HepG2 (cell line): ENCODE results near the gene NABP2. TPM values are rescaled to one million over a fixed set of nuclear protein-coding genes. Genes with fewer than 3 reads are reported as not detected.

Experiments used
- ATAC-seq: fragments of 200-7000 bp; cut with Tn5 transposase; 3 replicates; pipeline ENCODE4 v1.9.1; 2020; ENCODE audit warnings: mild to moderate bottlenecking, moderate library complexity
- Bru-seq: library from RNA; stranded (reverse); fragments of 400-500 nt; gene quantifications from one replicate; lab custom pipeline; 2021; lab: Mats Ljungman, UMichigan
- BruChase-seq, 2 experiments: library from RNA; stranded (reverse); fragments of 400-500 nt; gene quantifications; one replicate each; lab custom pipeline; 2021; lab: Mats Ljungman, UMichigan
- BruUV-seq: library from RNA; stranded (reverse); fragments of 400-500 nt; replicated peaks from 2 replicates; lab custom pipeline; 2021; lab: Mats Ljungman, UMichigan
- CTCF ChIA-PET: fragments of 300-600 bp; formaldehyde crosslinking; extraction: SDS; loops from one replicate; lab custom pipeline; 2021; ENCODE audit warnings: low total read pairs, inconsistent platforms, low intra/inter-chr PET ratio; lab: Yijun Ruan, JAX
- POLR2A ChIA-PET: fragments of 350-600 bp; sonication (Branson Sonifier 250); formaldehyde crosslinking; loops from one replicate; lab custom pipeline; 2020; ENCODE audit warnings: antibody characterized with exemption, inconsistent platforms; lab: Yijun Ruan, JAX
- DNase-seq: peaks from one replicate; pipeline ENCODE4 v3.0.0-alpha.2; 2015; ENCODE audit warnings: low spot score
- FAIRE-seq: peaks from 3 replicates; lab custom pipeline; 2011; peaks lifted over from hg19 to GRCh38; lab: Jason Lieb, UNC
- H2AFZ ChIP-seq: one replicate; pipeline ENCODE4 v1.6.1; 2011; ENCODE audit warnings: low read length, inconsistent platforms
- H3K27ac ChIP-seq: fragments of 300-600 bp; 3 replicates; pipeline ENCODE4 v1.8.0; 2011; ENCODE audit warnings: mixed run types, mild to moderate bottlenecking, mixed read lengths, low read length, inconsistent platforms; ENCODE audit not compliant: insufficient read depth; ENCODE audit errors: extremely low read length
- H3K27me3 ChIP-seq, 2 experiments: fragments of 200-600 bp in 1 of 2; 2 replicates in 1 of 2; 3 replicates in 1 of 2; pipeline versions ENCODE4 v1.6.0 to v1.8.0; 2011; ENCODE audit warnings: low read length in 2 of 2, mild to moderate bottlenecking in 2 of 2, moderate library complexity in 2 of 2, inconsistent platforms in 1 of 2; ENCODE audit not compliant: insufficient read depth in 2 of 2, control insufficient read depth in 1 of 2
- H3K36me3 ChIP-seq, 2 experiments: fragments of 200-600 bp in 1 of 2; replicated peaks in 1 of 2; 2 replicates in 1 of 2; 3 replicates in 1 of 2; pipeline versions ENCODE4 v1.5.1 to v1.8.0; 2011; ENCODE audit warnings: low read length in 2 of 2, inconsistent platforms in 1 of 2; ENCODE audit not compliant: insufficient read depth in 2 of 2, control insufficient read depth in 1 of 2
- H3K4me1 ChIP-seq: 2 replicates; pipeline ENCODE4 v1.5.1; 2012; ENCODE audit warnings: low read length, inconsistent platforms; ENCODE audit not compliant: insufficient read depth
- H3K4me2 ChIP-seq: 2 replicates; pipeline ENCODE4 v1.6.0; 2011; ENCODE audit warnings: low read depth, low read length, inconsistent platforms
- H3K4me3 ChIP-seq, 3 experiments: fragments of 200-600 bp in 1 of 3; sonication (generic), shearing (Covaris generic) in 1 of 3; replicated peaks in 1 of 3; 2 replicates each; pipeline ENCODE4 v1.5.1; 2011 to 2016; ENCODE audit warnings: low read length in 3 of 3, inconsistent platforms in 2 of 3, low read depth in 2 of 3, mild to moderate bottlenecking in 2 of 3, control low read depth in 1 of 3, mixed read lengths in 1 of 3; ENCODE audit not compliant: insufficient read depth in 1 of 3
- H3K79me2 ChIP-seq: one replicate; pipeline ENCODE4 v1.6.1; 2011; ENCODE audit warnings: low read length, inconsistent platforms; ENCODE audit not compliant: insufficient read depth
- H3K9ac ChIP-seq: 2 replicates; pipeline ENCODE4 v1.6.0; 2011; ENCODE audit warnings: mild to moderate bottlenecking, low read depth, low read length, inconsistent platforms; ENCODE audit not compliant: insufficient read depth
- H3K9me3 ChIP-seq: 2 replicates; pipeline ENCODE4 v1.5.1; 2012; ENCODE audit warnings: mild to moderate bottlenecking, low read length
- H4K20me1 ChIP-seq: 2 replicates; pipeline ENCODE4 v1.6.0; 2011; ENCODE audit warnings: inconsistent platforms, mild to moderate bottlenecking, low read length, moderate library complexity; ENCODE audit not compliant: insufficient read depth
- CEBPB ChIP-seq: IDR thresholded peaks from 2 replicates; pipeline ENCODE4 v1.6.1; 2011; ENCODE audit warnings: low read depth, low read length, improper control_type of control experiment, borderline replicate concordance
- RXRB ChIP-seq: IDR thresholded peaks from 2 replicates; pipeline ENCODE4 v1.6.1; 2016; ENCODE audit warnings: borderline replicate concordance, missing genetic modification reagents, missing compliant biosample characterization
- SMARCC2 ChIP-seq: fragments of 450-650 bp; IDR thresholded peaks from 2 replicates; pipeline ENCODE4 v1.6.1; 2017; ENCODE audit warnings: antibody characterized with exemption, mild to moderate bottlenecking
- TRAFD1 ChIP-seq: sonication (generic); formaldehyde crosslinking; IDR thresholded peaks from 2 replicates; pipeline ENCODE4 v1.5.1; 2020; ENCODE audit warnings: missing genetic modification reagents, mild to moderate bottlenecking, borderline replicate concordance
- ZIK1 ChIP-seq: sonication (generic); formaldehyde crosslinking; IDR thresholded peaks from 2 replicates; pipeline ENCODE4 v1.5.0; 2020; ENCODE audit warnings: mild to moderate bottlenecking, low read depth, missing genetic modification reagents, borderline replicate concordance
- ZMAT3 ChIP-seq: sonication (generic); formaldehyde crosslinking; conservative IDR thresholded peaks from 2 replicates; pipeline ENCODE4 v1.7.0; 2021; ENCODE audit warnings: missing genetic modification reagents
- ZNF296 ChIP-seq: sonication (generic); formaldehyde crosslinking; conservative IDR thresholded peaks from 2 replicates; pipeline ENCODE4 v1.5.0; 2020; ENCODE audit warnings: mild to moderate bottlenecking, missing genetic modification reagents
- WGBS: methylation state at CpG from one replicate; pipeline ENCODE4 v1.1.6; 2017; ENCODE audit warnings: low lambda C conversion rate; 5-methylcytosine and 5-hydroxymethylcytosine counted together
- in situ Hi-C: cut with HindIII; loops from 2 replicates; pipeline ENCODE4 v1.10.0; 2017; ENCODE audit warnings: low pct_unique_long_range_greater_than_20kb; ENCODE audit not compliant: extremely low pct_ligation_motif_present
- intact Hi-C: fragments of 100-400 bp; cut with micrococcal nuclease; formaldehyde crosslinking; loops from one replicate; pipeline ENCODE4 v1.10.0; 2022; ENCODE audit not compliant: unreplicated experiment
- long read RNA-seq, 2 experiments: library from RNA in 1 of 2; library from polyadenylated mRNA in 1 of 2; stranded (forward) in 1 of 2; unstranded in 1 of 2; transcript quantifications; one replicate each; pipeline ENCODE4 v2.0.0, GENCODE V29; 2019 to 2022
- polyA minus RNA-seq, 3 experiments: library from RNA; depleted of rRNA, polyadenylated mRNA; stranded (reverse); fragments of >200 nt; gene quantifications; 2 replicates each; pipeline ENCODE4 v1.2.3, GENCODE V29; 2011; ENCODE audit warnings: low replicate concordance in 1 of 3
- polyA plus RNA-seq, 8 experiments: library from polyadenylated mRNA; depleted of rRNA in 3 of 8; stranded (reverse) in 7 of 8; unstranded in 1 of 8; fragments of >200 nt; fragmentation: Illumina TruSeq in 4 of 8; extraction: Trizol in 4 of 8; gene quantifications; 2 replicates each; pipeline versions ENCODE4 v1.2.1 to v1.2.3, GENCODE V29; 2011 to 2016; ENCODE audit warnings: low read depth in 4 of 8, missing spikeins in 1 of 8, mixed read lengths in 1 of 8; ENCODE audit not compliant: insufficient read depth in 1 of 8
- total RNA-seq, 5 experiments: library from RNA; depleted of rRNA; stranded (reverse); fragments of >200 nt; fragmentation: Illumina TruSeq; extraction: Trizol; gene quantifications; 2 replicates each; pipeline ENCODE4 v1.2.3, GENCODE V29; 2016; ENCODE audit warnings: low read depth in 1 of 5
- TF ChIP-seq, protein P1 (sequence below): sonication (generic); formaldehyde crosslinking; conservative IDR thresholded peaks from 2 replicates; pipeline ENCODE4 v1.8.0; 2022; ENCODE audit warnings: mild to moderate bottlenecking, moderate library complexity, missing genetic modification reagents
- TF ChIP-seq, protein P2 (sequence below): sonication (generic); formaldehyde crosslinking; IDR thresholded peaks from 2 replicates; pipeline ENCODE4 v1.4.0; 2020; ENCODE audit warnings: missing genetic modification reagents

Gene NABP2
- total RNA-seq (2016; rRNA removed; fragmentation: Illumina TruSeq; extraction: Trizol), result 31.2 and 33.2 TPM in 2 replicates
- 85.1 and 99.3 TPM in 2 replicates for total RNA-seq (2016; cell fraction: cytosol; rRNA removed; fragmentation: Illumina TruSeq; extraction: Trizol; ENCODE audit: low read depth)
- total RNA-seq (2016; cell fraction: insoluble cytoplasmic fraction; rRNA removed; fragmentation: Illumina TruSeq; extraction: Trizol), result 29.7 and 31.9 TPM in 2 replicates
- total RNA-seq (2016; cell fraction: membrane; rRNA removed; fragmentation: Illumina TruSeq; extraction: Trizol), result 92.8 and 102 TPM in 2 replicates
- 8.5 and 12.0 TPM in 2 replicates for total RNA-seq (2016; cell fraction: nucleus; rRNA removed; fragmentation: Illumina TruSeq; extraction: Trizol)
- 27.9 and 35.5 TPM in 2 replicates for polyA plus RNA-seq (2011; rRNA removed)
- polyA plus RNA-seq (2011; cell fraction: cytosol; rRNA removed), result 32.7 and 35.7 TPM in 2 replicates
- polyA plus RNA-seq (2011; cell fraction: nucleus; rRNA removed), result 6.2 and 9.4 TPM in 2 replicates
- 17.5 and 19.8 TPM in 2 replicates for polyA plus RNA-seq (2012)
- 123 and 144 TPM in 2 replicates for polyA plus RNA-seq (2016; cell fraction: cytosol; fragmentation: Illumina TruSeq; extraction: Trizol; ENCODE audit: low read depth)
- polyA plus RNA-seq (2016; cell fraction: insoluble cytoplasmic fraction; fragmentation: Illumina TruSeq; extraction: Trizol; ENCODE audit: low read depth), result 34.0 and 41.8 TPM in 2 replicates
- polyA plus RNA-seq (2016; cell fraction: membrane; fragmentation: Illumina TruSeq; extraction: Trizol; ENCODE audit: low read depth), result 103 and 111 TPM in 2 replicates
- 23.6 and 24.1 TPM in 2 replicates for polyA plus RNA-seq (2016; cell fraction: nucleus; fragmentation: Illumina TruSeq; extraction: Trizol; ENCODE audit: insufficient read depth, low read depth)
- 19.6 and 64.2 TPM in 2 replicates for polyA minus RNA-seq (2011; rRNA and poly(A)+ RNA removed; ENCODE audit: low replicate concordance)
- polyA minus RNA-seq (2011; cell fraction: cytosol; rRNA and poly(A)+ RNA removed), result 9.3 TPM in 2 replicates
- 2.7 and 3.7 TPM in 2 replicates for polyA minus RNA-seq (2011; cell fraction: nucleus; rRNA and poly(A)+ RNA removed)
- percentile 55 among the genes with signal in this experiment for Bru-seq, nascent RNA
- percentile 68 among the genes with signal in this experiment for BruChase-seq, experiment 1, labeled RNA remaining after a 6-hour chase
- percentile 60 among the genes with signal in this experiment for BruChase-seq, experiment 2, labeled RNA remaining after a 2-hour chase
- long read RNA-seq, experiment 1, transcript NABP2-201 (7 exons, 1,417 nt), result major isoform, 17 of 32 reads
- long read RNA-seq, experiment 1, transcript NABP2-203 (6 exons, 1,775 nt), result minor isoform, 5 of 32 reads
- long read RNA-seq, experiment 1, transcript NABP2-204 (7 exons, 663 nt), result minor isoform, 5 of 32 reads
- long read RNA-seq, experiment 1, partial matches to known transcripts, result 2 of 32 reads
- long read RNA-seq, experiment 1, other reads (novel, unspliced or antisense), result 2 of 32 reads
- long read RNA-seq, experiment 2, transcript NABP2-201 (7 exons, 1,417 nt), result major isoform, 32 of 83 reads
- long read RNA-seq, experiment 2, transcript NABP2-203 (6 exons, 1,775 nt), result minor isoform, 28 of 83 reads
- long read RNA-seq, experiment 2, partial matches to known transcripts, result 12 of 83 reads
- long read RNA-seq, experiment 2, other reads (novel, unspliced or antisense), result 6 of 83 reads

DNA sequence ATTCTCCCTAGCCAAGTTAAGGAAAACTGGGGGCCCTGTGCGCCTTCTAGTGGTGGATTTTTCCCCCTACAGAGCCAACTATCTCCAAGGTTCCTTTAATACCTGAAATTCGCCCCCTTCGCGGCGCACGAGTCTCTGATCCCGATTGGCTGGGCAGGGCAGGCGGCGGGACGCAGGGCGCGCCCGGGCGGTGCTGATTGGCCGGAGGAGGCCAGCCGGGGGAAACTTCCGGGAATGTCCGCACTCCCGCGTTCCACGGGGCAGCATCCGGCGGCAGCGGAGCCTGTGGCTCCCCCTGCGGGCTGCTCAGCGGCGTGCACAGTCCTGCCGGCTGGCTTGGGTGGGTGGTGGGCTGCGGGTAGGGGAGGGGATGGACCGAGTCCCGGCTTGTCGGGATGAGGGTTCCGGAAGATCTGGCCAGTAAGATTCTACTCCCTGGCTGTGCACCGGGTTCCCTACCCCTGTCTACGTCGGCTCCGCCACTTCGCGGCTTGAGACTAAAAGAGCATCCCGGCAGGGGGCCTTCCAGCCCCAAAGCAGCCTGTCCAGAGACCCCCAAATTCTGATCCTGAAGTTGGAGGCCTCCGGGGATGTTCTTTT, at the start of gene NABP2:
NABP2 (plus strand) TSS at position 241 of the 600 bp plus-strand sequence. CDS start 515 bp downstream, outside the sequence.
- POLR2A ChIA-PET, result no interaction called here
- intact Hi-C loops, result loop anchor here (1.0 to 5.0 kb wide), 2 partner anchors 31 to 33 kb away; partner anchors contain the start of gene ANKRD52
- ATAC-seq (peak; percentile 85), DNase-seq (peak; percentile 92), FAIRE-seq (peak; percentile 70)
- H3K27me3 ChIP-seq, result no peaks in the 10 kb centered on the region; a peak in 1 of 5 replicates
- peak within 1 kb of the TSS; percentile 68 to 79 (median 78) for H3K4me3 ChIP-seq
- H2AFZ ChIP-seq, result peak within 1 kb of the TSS; percentile 15
- CTCF ChIA-PET, result interaction anchor here (1.1 to 2.6 kb wide), 6 partner anchors 18 to 105 kb away, joined by 4 to 15 read pairs (median 8); partner anchors contain the start of gene ANKRD52
- H3K79me2 ChIP-seq, result peaks cover 12% of the 10 kb centered on the region
- no peaks in the 10 kb centered on the region for H4K20me1 ChIP-seq
- peak within 1 kb of the TSS; percentile 95 for H3K4me2 ChIP-seq
- peak within 1 kb of the TSS; percentile 68 for H3K9ac ChIP-seq
- H3K4me1 ChIP-seq, result peaks cover 39% of the 10 kb centered on the region
- H3K36me3 ChIP-seq, result no peaks in the 10 kb centered on the region; a peak in 1 of 5 replicates
- no peaks in the 10 kb centered on the region for H3K9me3 ChIP-seq
- peak within 1 kb of the TSS; percentile 26 for H3K27ac ChIP-seq
- WGBS, result 0% methylated on average over 3 of the region's 41 CpGs
- BruUV-seq, result no TSS peak
- in situ Hi-C loops, result loop anchor here (5.0 kb wide), 1 partner anchor 33 kb away; the partner anchor contains the start of gene ANKRD52
- TF ChIP-seq CEBPB, result no peak
- no peak; the same call in 1 of the 2 replicates for TF ChIP-seq ZMAT3 (CRISPR knock-in tag)
- no peak for TF ChIP-seq TRAFD1 (CRISPR knock-in tag)
- TF ChIP-seq, protein P1, sequence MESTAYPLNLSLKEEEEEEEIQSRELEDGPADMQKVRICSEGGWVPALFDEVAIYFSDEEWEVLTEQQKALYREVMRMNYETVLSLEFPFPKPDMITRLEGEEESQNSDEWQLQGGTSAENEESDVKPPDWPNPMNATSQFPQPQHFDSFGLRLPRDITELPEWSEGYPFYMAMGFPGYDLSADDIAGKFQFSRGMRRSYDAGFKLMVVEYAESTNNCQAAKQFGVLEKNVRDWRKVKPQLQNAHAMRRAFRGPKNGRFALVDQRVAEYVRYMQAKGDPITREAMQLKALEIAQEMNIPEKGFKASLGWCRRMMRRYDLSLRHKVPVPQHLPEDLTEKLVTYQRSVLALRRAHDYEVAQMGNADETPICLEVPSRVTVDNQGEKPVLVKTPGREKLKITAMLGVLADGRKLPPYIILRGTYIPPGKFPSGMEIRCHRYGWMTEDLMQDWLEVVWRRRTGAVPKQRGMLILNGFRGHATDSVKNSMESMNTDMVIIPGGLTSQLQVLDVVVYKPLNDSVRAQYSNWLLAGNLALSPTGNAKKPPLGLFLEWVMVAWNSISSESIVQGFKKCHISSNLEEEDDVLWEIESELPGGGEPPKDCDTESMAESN (CRISPR knock-in tag), result peak; percentile 76; the same call in 1 of the 2 replicates
- TF ChIP-seq, protein P2, sequence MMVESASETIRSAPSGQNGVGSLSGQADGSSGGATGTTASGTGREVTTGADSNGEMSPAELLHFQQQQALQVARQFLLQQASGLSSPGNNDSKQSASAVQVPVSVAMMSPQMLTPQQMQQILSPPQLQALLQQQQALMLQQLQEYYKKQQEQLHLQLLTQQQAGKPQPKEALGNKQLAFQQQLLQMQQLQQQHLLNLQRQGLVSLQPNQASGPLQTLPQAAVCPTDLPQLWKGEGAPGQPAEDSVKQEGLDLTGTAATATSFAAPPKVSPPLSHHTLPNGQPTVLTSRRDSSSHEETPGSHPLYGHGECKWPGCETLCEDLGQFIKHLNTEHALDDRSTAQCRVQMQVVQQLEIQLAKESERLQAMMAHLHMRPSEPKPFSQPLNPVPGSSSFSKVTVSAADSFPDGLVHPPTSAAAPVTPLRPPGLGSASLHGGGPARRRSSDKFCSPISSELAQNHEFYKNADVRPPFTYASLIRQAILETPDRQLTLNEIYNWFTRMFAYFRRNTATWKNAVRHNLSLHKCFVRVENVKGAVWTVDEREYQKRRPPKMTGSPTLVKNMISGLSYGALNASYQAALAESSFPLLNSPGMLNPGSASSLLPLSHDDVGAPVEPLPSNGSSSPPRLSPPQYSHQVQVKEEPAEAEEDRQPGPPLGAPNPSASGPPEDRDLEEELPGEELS, result no peak
- no peak for TF ChIP-seq ZNF296 (CRISPR knock-in tag)
- no peak for TF ChIP-seq ZIK1 (CRISPR knock-in tag)
- peak; percentile 33; the same call in 1 of the 2 replicates for TF ChIP-seq RXRB (CRISPR knock-in tag)
- no peak for TF ChIP-seq SMARCC2
